Measurements from ENCODE around the gene NPAS1. TPM values are rescaled to one million over a fixed set of nuclear protein-coding genes. Genes with fewer than 3 reads are reported as not detected.

The NPAS1 gene
- total RNA-seq, 2 experiments from 2014 or later, result 1.1 to 2.1 TPM

DNA sequence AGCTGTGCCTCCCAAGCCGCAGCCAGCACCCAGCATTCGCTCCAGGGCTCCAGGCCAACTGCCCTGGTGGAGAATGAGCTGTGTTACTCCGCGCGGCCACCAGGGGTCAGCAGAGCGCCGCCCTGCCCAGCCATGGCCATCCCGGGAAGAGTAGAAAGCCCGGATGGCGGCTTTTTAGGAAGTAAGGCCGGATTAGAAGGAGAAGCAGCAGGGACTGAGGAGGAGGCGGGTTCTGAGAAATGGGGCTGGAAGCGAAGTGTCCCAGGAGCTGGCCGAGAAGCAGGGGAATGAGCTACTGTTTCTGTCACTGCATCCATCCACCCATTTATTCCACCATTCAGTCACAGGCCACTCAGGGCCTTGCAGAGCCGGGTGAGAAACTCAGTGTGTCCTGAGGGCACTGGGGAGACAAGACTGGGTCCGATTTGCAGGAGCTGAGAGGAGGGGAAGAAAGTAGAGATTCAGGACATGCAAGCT, 6.6 kb upstream of the NPAS1 start:
- Histone ChIP-seq H3K36me3 (ENCODE audit: insufficient read depth, low read length) (no peaks in the 10 kb centered on the region), H3K27ac (ENCODE audit: low read depth in 1 of 2, low read length in 2 of 2) (no peak overlapping the region), H3K9me3 (ENCODE audit: control insufficient read depth in 1 of 2, insufficient read depth in 1 of 2, low read length in 2 of 2) (no peaks in the 10 kb centered on the region), H3K4me3 (ENCODE audit: low read length) (no peak overlapping the region), H3K27me3 (ENCODE audit: control insufficient read depth in 1 of 2, insufficient read depth in 2 of 2, low read length in 2 of 2) (no peaks in the 10 kb centered on the region), H3K4me1 (ENCODE audit: insufficient read depth, low read length) (peaks cover 8% of the 10 kb centered on the region)
- Mint-ChIP-seq H3K27ac (no peak overlapping the region), H3K4me1 (ENCODE audit: low read depth) (peaks cover 8% of the 10 kb centered on the region), H3K27me3 (peaks cover 10% of the 10 kb centered on the region), H3K9me3 (no peaks in the 10 kb centered on the region), H3K4me3 (no peak overlapping the region), H3K36me3 (ENCODE audit: low read depth) (no peaks in the 10 kb centered on the region)
- peak; percentile 92 for ATAC-seq (ENCODE audit: poor library complexity)
- TF ChIP-seq, protein P1, sequence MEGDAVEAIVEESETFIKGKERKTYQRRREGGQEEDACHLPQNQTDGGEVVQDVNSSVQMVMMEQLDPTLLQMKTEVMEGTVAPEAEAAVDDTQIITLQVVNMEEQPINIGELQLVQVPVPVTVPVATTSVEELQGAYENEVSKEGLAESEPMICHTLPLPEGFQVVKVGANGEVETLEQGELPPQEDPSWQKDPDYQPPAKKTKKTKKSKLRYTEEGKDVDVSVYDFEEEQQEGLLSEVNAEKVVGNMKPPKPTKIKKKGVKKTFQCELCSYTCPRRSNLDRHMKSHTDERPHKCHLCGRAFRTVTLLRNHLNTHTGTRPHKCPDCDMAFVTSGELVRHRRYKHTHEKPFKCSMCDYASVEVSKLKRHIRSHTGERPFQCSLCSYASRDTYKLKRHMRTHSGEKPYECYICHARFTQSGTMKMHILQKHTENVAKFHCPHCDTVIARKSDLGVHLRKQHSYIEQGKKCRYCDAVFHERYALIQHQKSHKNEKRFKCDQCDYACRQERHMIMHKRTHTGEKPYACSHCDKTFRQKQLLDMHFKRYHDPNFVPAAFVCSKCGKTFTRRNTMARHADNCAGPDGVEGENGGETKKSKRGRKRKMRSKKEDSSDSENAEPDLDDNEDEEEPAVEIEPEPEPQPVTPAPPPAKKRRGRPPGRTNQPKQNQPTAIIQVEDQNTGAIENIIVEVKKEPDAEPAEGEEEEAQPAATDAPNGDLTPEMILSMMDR (IDR thresholded peaks at IDR 0.05), result peak; percentile 99
- ChIA-PET CTCF (interaction anchor here (0.6 to 2.1 kb wide), 27 partner anchors 9 to 234 kb away, joined by 3 to 10 read pairs (median 4); partner anchors contain the start of genes AP2S1 and TMEM160), POLR2A (interaction anchor here (0.6 to 1.4 kb wide), 6 partner anchors 10 to 157 kb away, joined by 3 to 5 read pairs (median 4); partner anchors contain the start of gene ZC3H4)
- intact Hi-C loops (cut with DNase I, micrococcal nuclease), result loop anchor here (1.0 to 10.0 kb wide), 3 partner anchors 19 to 112 kb away; no protein-coding TSS in a partner anchor
- peak; percentile 35 to 80 (median 58) for DNase-seq

- H3K36me3 ChIP-seq (ENCODE audit: insufficient read depth, low read length), result no peaks in the 10 kb centered on the region
- Mint-ChIP-seq H3K4me3 (peak overlapping the region; percentile 43), H3K4me1 (ENCODE audit: low read depth) (peaks cover 10% of the 10 kb centered on the region), H3K27me3 (peaks cover 45% of the 10 kb centered on the region), H3K36me3 (ENCODE audit: low read depth) (no peaks in the 10 kb centered on the region), H3K9me3 (no peaks in the 10 kb centered on the region), H3K27ac (no peak overlapping the region)
- no peak overlapping the region for H3K4me3 ChIP-seq (ENCODE audit: low read length)
- CTCF ChIA-PET, result no interaction called here
- no peaks in the 10 kb centered on the region for H3K9me3 ChIP-seq (ENCODE audit: control insufficient read depth in 1 of 2, insufficient read depth in 1 of 2, low read length in 2 of 2)
- peaks cover 36 to 42% of the 10 kb centered on the region in 2 experiments for H3K27me3 ChIP-seq (ENCODE audit: control insufficient read depth in 1 of 2, insufficient read depth in 2 of 2, low read length in 2 of 2)
- H3K27ac ChIP-seq (ENCODE audit: low read depth in 1 of 2, low read length in 2 of 2), result no peak overlapping the region
- intact Hi-C loops (cut with DNase I, micrococcal nuclease), result loop anchor here in 1 of 2 experiments (10.0 kb wide), 1 partner anchor 86 kb away; no protein-coding TSS in a partner anchor
- DNase-seq (peak in 1 of 14 experiments; percentile 11), ATAC-seq (ENCODE audit: poor library complexity) (no peak)
- peaks cover 39% of the 10 kb centered on the region for H3K4me1 ChIP-seq (ENCODE audit: insufficient read depth, low read length)
- TF ChIP-seq, protein P1 (IDR thresholded peaks at IDR 0.05), result no peak
- POLR2A ChIA-PET, result no interaction called here
These were observed 714 bp upstream of the NPAS1 start for GRCh38 chr19:47018923-47019322.

DNA sequence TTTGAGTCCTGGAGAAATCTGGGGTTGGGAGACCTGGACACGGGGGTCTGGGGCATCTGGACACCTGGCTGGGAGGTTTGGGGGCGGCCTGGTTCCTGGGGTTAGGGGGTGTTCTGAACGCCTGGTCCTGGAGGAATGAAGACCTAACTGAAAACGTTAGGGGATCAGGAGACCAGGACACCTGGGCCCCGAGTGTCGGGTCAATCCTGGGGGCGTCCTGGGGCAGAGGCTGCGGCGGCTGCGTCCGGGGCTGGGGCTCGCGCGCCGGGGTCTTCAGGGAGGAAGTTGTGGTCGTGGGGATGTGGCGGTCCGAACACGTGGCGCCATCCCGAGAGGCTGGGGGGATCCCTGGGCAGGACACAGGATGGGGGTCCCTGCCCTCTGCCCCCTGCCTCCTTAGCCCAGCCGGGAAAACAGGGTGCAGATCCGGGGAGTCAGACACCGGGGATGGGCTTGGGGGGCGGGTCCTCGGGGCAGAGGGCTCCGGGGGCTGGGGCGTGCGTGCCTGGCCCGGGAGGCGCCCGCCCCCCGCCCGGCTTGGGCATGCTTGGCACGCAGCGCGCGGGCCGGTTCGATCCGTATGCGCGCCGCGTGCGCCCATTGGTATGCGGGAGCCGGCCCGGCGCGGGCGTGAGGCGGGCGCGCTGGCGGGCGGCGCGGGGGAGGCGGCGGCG, 632 bp downstream of the NPAS1 start:
- POLR2A ChIA-PET, result no interaction called here
- H3K36me3 ChIP-seq (ENCODE audit: insufficient read depth, low read length), result no peaks in the 10 kb centered on the region
- Mint-ChIP-seq H3K4me1 (ENCODE audit: low read depth) (peaks cover 10% of the 10 kb centered on the region), H3K4me3 (no peak overlapping the region), H3K9me3 (no peaks in the 10 kb centered on the region), H3K27ac (no peak overlapping the region), H3K36me3 (ENCODE audit: low read depth) (no peaks in the 10 kb centered on the region), H3K27me3 (peaks cover 56% of the 10 kb centered on the region)
- H3K4me1 ChIP-seq (ENCODE audit: insufficient read depth, low read length), result peaks cover 39% of the 10 kb centered on the region
- no peak overlapping the region for H3K4me3 ChIP-seq (ENCODE audit: low read length)
- H3K27ac ChIP-seq (ENCODE audit: low read depth in 1 of 2, low read length in 2 of 2), result no peak overlapping the region
- CTCF ChIA-PET, result interaction anchor here (0.9 kb wide), 1 partner anchor 190 kb away, joined by 3 read pairs; no protein-coding TSS in a partner anchor
- intact Hi-C loops (cut with DNase I, micrococcal nuclease), result no loop called here
- peaks cover 42 to 49% of the 10 kb centered on the region in 2 experiments for H3K27me3 ChIP-seq (ENCODE audit: control insufficient read depth in 1 of 2, insufficient read depth in 2 of 2, low read length in 2 of 2)
- DNase-seq (peak in 1 of 14 experiments; percentile 26), ATAC-seq (ENCODE audit: poor library complexity) (peak; percentile 50)
- TF ChIP-seq, protein P1 (IDR thresholded peaks at IDR 0.05), result no peak
- no peaks in the 10 kb centered on the region for H3K9me3 ChIP-seq (ENCODE audit: control insufficient read depth in 1 of 2, insufficient read depth in 1 of 2, low read length in 2 of 2)

All from CD4-positive, alpha-beta T cell (primary cell).